AG08396 (cell line): ENCODE measurements around the gene HBS1L.
"Not testable (repeated sequence)": the region's sequence is repeated elsewhere in the genome, so short reads cannot be mapped to it uniquely, and the experiment has no call there.

Experiments
- DNase-seq: peaks from one replicate; pipeline ENCODE4 v3.0.0; 2012; ENCODE audit warnings: low spot score, mixed read lengths

HBS1L gene

GRCh38 chr6:135073756-135074393, 19.3 kb upstream of the HBS1L start:
- DNase-seq: no peak

GRCh38 chr6:135073217-135073616, 18.6 kb upstream of the HBS1L start:
- no peak for DNase-seq

GRCh38 chr6:135072753-135073152, 18.1 kb upstream of the HBS1L start:
- DNase-seq: no peak

- DNase-seq: no peak
These were observed 16.9 kb upstream of the HBS1L start for GRCh38 chr6:135071541-135071940.

- no peak for DNase-seq
These were observed 13.3 kb upstream of the HBS1L start for GRCh38 chr6:135067911-135068310.

GRCh38 chr6:135066806-135067205, 12.2 kb upstream of the HBS1L start:
- no peak for DNase-seq

GRCh38 chr6:135066397-135066796, 11.8 kb upstream of the HBS1L start:
- no peak for DNase-seq

GRCh38 chr6:135064586-135064985, 10.0 kb upstream of the HBS1L start:
- no peak for DNase-seq

GRCh38 chr6:135063926-135064325, 9.3 kb upstream of the HBS1L start:
- DNase-seq: no peak

GRCh38 chr6:135062735-135063134, 8.1 kb upstream of the HBS1L start:
- DNase-seq: no peak

GRCh38 chr6:135060076-135060475, 5.5 kb upstream of the HBS1L start:
- no peak for DNase-seq

- not testable (repeated sequence) for DNase-seq
These were observed 3.7 kb upstream of the HBS1L start for GRCh38 chr6:135058299-135058698.

GRCh38 chr6:135056632-135057031, 2.0 kb upstream of the HBS1L start:
- no peak for DNase-seq

- DNase-seq: no peak
These were observed 425 bp downstream of the HBS1L start for GRCh38 chr6:135054226-135054568.

GRCh38 chr6:135053406-135053805, 1.2 kb downstream of the HBS1L start:
- DNase-seq: no peak

- DNase-seq: no peak
These were observed 1.7 kb downstream of the HBS1L start for GRCh38 chr6:135052939-135053338.

GRCh38 chr6:135048915-135049314, 5.7 kb downstream of the HBS1L start:
- DNase-seq: no peak

- no peak for DNase-seq
These were observed 7.3 kb downstream of the HBS1L start for GRCh38 chr6:135047336-135047735.

GRCh38 chr6:135046912-135047311, 7.7 kb downstream of the HBS1L start:
- DNase-seq: no peak

GRCh38 chr6:135044639-135045038, 10.0 kb downstream of the HBS1L start:
- no peak for DNase-seq

GRCh38 chr6:135043846-135044245, 10.8 kb downstream of the HBS1L start:
- DNase-seq: no peak

- no peak for DNase-seq
These were observed 11.3 kb downstream of the HBS1L start for GRCh38 chr6:135043364-135043763.

GRCh38 chr6:135038335-135038734, 16.3 kb downstream of the HBS1L start:
- DNase-seq: no peak

GRCh38 chr6:135037541-135037940, 17.1 kb downstream of the HBS1L start:
- DNase-seq: no peak
